NCI-H2081 (cell line): Measurements from ENCODE around the gene CLEC4M.

Source experiments
- DNase-seq, 2 experiments: peaks; one replicate each; lab custom pipeline; 2025; lab: John Stamatoyannopoulos, UW

Gene CLEC4M

GRCh38 chr19:7762719-7763293, at the start of gene CLEC4M:
CLEC4M (plus strand) TSS chr19:7763243; CDS start chr19:7763267, 24 bp downstream.
- no peak for DNase-seq

- no peak for DNase-seq
Measured at GRCh38 chr19:7715671-7716070, 47.4 kb upstream of the CLEC4M start.

- DNase-seq = no peak
Measured at GRCh38 chr19:7716762-7717161, 46.3 kb upstream of the CLEC4M start.

GRCh38 chr19:7718668-7719067, 44.4 kb upstream of the CLEC4M start:
- DNase-seq = no peak

- DNase-seq = no peak
Measured at GRCh38 chr19:7720351-7720750, 42.7 kb upstream of the CLEC4M start.

GRCh38 chr19:7722231-7722651, 40.8 kb upstream of the CLEC4M start:
- no peak for DNase-seq

GRCh38 chr19:7725791-7726190, 37.3 kb upstream of the CLEC4M start:
- no peak for DNase-seq

GRCh38 chr19:7729211-7729610, 33.8 kb upstream of the CLEC4M start:
- DNase-seq = no peak

GRCh38 chr19:7729831-7730285, 33.2 kb upstream of the CLEC4M start:
- no peak for DNase-seq

GRCh38 chr19:7730286-7731217, 32.5 kb upstream of the CLEC4M start:
- DNase-seq = no peak

GRCh38 chr19:7731218-7731595, 31.8 kb upstream of the CLEC4M start:
- DNase-seq = no peak

GRCh38 chr19:7731615-7732014, 31.4 kb upstream of the CLEC4M start:
- DNase-seq = no peak

GRCh38 chr19:7732045-7732444, 31.0 kb upstream of the CLEC4M start, which contains the start of gene CLEC4G:
CLEC4G (minus strand) TSS chr19:7732110; CDS start chr19:7732102, 8 bp downstream.
- no peak for DNase-seq

- no peak for DNase-seq
Measured at GRCh38 chr19:7733376-7733775, 29.7 kb upstream of the CLEC4M start.

GRCh38 chr19:7734220-7735203, 28.5 kb upstream of the CLEC4M start:
- no peak for DNase-seq

- DNase-seq = no peak
Measured at GRCh38 chr19:7736148-7736547, 26.9 kb upstream of the CLEC4M start.

- no peak for DNase-seq
Measured at GRCh38 chr19:7737215-7737614, 25.8 kb upstream of the CLEC4M start.

GRCh38 chr19:7738023-7738422, 25.0 kb upstream of the CLEC4M start:
- DNase-seq = no peak

GRCh38 chr19:7739211-7739755, 23.8 kb upstream of the CLEC4M start:
- no peak for DNase-seq

- DNase-seq = no peak
Measured at GRCh38 chr19:7739801-7740681, 23.0 kb upstream of the CLEC4M start.

- DNase-seq = no peak
Measured at GRCh38 chr19:7740682-7741054, 22.4 kb upstream of the CLEC4M start.
